ENCODE data around the gene GPC1.

DNA sequence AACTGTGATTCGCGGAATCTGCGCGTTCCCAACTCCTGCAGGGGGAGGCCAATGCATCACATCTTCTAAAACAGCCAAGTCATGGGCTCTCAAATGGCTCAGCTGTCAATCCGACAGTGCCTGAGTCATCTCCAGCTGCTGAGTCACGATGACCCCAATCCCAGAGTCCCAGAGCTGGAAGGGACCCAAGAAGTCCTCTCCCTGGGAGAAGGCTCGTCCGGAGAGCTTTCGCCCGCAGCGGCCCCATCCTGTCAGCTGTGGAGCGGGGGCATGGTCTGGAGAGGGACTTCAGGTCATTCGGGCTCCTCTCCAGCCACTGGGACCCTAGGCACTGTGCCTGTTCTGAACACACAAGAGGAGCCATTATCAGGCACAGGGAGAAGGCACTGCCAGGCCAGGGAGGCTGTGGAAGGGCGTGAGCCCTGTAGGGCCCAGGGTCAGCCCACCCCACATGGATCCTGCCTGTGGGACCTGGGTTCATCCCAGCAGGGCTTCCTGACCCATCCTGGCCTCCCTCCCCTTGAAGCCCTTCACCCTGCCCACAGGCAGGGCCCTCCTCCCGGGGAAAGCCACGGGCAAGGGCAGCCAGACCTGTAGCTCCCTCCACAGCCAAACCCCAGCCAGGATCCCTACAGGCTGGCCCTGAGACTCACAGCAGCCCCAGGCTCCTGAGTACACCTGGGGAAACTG is 47.6 kb upstream of the GPC1 start:
- TF ChIP-seq, protein P1, sequence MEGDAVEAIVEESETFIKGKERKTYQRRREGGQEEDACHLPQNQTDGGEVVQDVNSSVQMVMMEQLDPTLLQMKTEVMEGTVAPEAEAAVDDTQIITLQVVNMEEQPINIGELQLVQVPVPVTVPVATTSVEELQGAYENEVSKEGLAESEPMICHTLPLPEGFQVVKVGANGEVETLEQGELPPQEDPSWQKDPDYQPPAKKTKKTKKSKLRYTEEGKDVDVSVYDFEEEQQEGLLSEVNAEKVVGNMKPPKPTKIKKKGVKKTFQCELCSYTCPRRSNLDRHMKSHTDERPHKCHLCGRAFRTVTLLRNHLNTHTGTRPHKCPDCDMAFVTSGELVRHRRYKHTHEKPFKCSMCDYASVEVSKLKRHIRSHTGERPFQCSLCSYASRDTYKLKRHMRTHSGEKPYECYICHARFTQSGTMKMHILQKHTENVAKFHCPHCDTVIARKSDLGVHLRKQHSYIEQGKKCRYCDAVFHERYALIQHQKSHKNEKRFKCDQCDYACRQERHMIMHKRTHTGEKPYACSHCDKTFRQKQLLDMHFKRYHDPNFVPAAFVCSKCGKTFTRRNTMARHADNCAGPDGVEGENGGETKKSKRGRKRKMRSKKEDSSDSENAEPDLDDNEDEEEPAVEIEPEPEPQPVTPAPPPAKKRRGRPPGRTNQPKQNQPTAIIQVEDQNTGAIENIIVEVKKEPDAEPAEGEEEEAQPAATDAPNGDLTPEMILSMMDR (IDR thresholded peaks at IDR 0.05; ENCODE audit: insufficient read depth, low read depth, low read length): no peak
- TF ChIP-seq EZH2 (IDR thresholded peaks at IDR 0.05; ENCODE audit: insufficient read depth, low read length): no peak

Data from astrocyte (in vitro differentiated cells and primary cell).